GM10248 (cell line): ENCODE data around the gene FHIT.

Experiments used
- CTCF ChIA-PET: fragments of 300-600 bp; sonication (Branson Sonifier 250); formaldehyde crosslinking; extraction: SDS; loops from one replicate; lab custom pipeline; 2021; ENCODE audit warnings: antibody characterized with exemption; lab: Yijun Ruan, JAX
- POLR2A ChIA-PET: fragments of 350-650 bp; sonication (Branson Sonifier 250); formaldehyde crosslinking; extraction: SDS; loops from one replicate; lab custom pipeline; 2020; ENCODE audit warnings: antibody characterized with exemption; lab: Yijun Ruan, JAX
- DNase-seq: peaks from one replicate; pipeline ENCODE4 v3.0.0; 2012; ENCODE audit errors: extremely low spot score
- TF ChIP-seq, protein P1 (sequence below): IDR thresholded peaks from 2 replicates; pipeline ENCODE4 v1.5.1; 2012; ENCODE audit warnings: mild to moderate bottlenecking, low read depth; ENCODE audit errors: extremely low read depth, missing control alignments, control extremely low read depth

The FHIT gene

DNA sequence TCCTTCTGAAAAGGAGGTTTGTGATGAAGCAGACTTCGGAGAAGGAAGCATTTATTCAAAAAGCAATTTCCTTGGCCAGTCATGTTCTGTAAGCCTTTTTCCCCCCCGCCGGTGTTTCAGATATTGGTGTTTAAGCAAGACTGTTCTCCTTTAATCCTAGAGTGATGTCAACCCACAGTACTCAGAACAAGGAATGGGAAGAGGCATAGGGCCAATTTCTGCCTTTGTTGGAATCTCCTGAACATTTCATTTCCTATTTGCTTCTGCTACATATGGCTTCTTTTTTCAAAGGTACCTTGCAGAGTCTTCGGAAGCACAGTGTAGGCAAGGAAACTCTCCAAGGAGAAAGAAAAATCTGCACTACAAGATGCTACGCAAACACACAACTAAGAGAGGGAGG is 1488.3 kb downstream of the FHIT start:
- POLR2A ChIA-PET, result no interaction called here
- TF ChIP-seq, protein P1, sequence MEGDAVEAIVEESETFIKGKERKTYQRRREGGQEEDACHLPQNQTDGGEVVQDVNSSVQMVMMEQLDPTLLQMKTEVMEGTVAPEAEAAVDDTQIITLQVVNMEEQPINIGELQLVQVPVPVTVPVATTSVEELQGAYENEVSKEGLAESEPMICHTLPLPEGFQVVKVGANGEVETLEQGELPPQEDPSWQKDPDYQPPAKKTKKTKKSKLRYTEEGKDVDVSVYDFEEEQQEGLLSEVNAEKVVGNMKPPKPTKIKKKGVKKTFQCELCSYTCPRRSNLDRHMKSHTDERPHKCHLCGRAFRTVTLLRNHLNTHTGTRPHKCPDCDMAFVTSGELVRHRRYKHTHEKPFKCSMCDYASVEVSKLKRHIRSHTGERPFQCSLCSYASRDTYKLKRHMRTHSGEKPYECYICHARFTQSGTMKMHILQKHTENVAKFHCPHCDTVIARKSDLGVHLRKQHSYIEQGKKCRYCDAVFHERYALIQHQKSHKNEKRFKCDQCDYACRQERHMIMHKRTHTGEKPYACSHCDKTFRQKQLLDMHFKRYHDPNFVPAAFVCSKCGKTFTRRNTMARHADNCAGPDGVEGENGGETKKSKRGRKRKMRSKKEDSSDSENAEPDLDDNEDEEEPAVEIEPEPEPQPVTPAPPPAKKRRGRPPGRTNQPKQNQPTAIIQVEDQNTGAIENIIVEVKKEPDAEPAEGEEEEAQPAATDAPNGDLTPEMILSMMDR, result no peak
- CTCF ChIA-PET, result interaction anchor here (1.9 kb wide), 1 partner anchor 10 kb away, joined by 9 read pairs; no protein-coding TSS in a partner anchor
- DNase-seq, result no peak

DNA sequence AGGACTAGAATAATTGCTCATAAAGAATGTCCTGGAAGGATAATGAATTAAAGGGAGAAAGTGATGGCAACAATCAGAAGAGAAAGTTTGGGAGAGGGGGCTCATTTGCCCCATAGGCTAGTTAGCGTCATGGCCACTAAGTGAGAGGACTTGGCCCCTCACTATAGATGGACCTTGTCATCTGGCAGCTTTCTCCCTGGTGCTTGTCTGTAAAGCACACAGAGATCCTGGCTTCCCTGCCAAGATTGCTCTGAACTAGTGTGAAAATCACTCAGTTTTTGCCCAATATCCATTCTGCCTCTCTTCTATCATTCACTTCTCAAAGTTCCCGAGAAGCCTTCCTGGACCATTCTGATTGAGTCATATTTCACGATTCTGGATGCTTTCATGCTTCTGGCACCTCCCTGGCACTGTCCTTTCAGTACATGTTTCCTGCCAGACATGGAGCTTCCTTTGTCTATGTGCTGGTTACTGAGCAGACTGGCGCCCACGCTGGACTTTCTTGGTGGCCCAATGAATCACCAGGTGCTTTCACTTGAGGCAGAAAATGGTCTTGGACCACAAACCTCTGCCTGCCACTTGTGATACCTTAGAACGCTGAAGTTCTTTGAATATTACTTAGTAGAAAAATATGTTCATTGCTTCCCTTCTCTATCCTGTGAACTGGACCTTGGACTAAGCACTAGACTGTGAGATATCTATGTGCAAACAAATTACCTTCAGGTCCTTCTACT is 1491.8 kb downstream of the FHIT start:
- TF ChIP-seq, protein P1, result no peak
- ChIA-PET CTCF (interaction anchor here (1.0 kb wide), 1 partner anchor 12 kb away, joined by 3 read pairs; no protein-coding TSS in a partner anchor), POLR2A (no interaction called here)
- DNase-seq, result no peak

DNA sequence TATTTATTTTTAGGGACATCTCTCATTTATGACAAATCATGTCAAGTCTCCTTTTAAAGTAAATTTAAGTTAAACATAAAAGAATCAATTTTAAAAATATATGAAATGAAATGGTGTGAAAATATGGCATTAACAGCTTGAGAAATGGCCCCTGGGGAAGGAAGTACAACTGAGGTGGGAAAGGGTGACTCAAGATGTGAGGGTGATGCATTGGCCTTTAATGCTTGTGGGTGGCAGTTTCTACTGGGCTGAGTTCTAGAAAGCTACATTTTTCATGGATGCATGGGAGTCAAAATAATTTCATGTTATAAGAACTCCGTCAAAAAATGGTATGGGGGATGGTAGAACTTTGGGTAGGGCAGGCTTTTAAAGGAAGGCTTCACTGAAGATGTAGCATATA is 1492.6 kb downstream of the FHIT start:
- TF ChIP-seq, protein P1, result no peak
- DNase-seq, result no peak
- POLR2A ChIA-PET, result no interaction called here
- CTCF ChIA-PET, result interaction anchor here (1.0 to 1.3 kb wide), 3 partner anchors 10 to 14 kb away, joined by 3 read pairs; no protein-coding TSS in a partner anchor

DNA sequence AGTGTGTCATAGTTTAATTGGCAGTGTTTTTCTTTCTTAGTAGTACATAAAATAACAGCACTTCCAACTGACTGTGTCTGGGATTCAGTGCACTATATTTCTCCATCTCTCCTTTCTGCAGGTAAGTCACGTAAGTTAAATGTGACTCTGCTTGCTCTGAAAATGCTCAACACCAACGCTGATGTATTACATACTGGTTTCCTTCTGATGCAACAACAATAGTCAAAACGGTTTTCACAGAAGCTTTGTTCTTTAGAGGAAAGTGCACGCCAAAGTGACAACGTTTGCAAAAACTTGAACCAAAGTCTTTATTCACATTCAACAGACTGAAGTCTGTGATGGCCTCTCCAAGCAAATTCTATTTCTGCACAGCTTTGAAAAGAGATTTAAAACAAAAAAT is 1494.3 kb downstream of the FHIT start:
- ChIA-PET CTCF (no interaction called here), POLR2A (no interaction called here)
- TF ChIP-seq, protein P1, result no peak
- no peak for DNase-seq

DNA sequence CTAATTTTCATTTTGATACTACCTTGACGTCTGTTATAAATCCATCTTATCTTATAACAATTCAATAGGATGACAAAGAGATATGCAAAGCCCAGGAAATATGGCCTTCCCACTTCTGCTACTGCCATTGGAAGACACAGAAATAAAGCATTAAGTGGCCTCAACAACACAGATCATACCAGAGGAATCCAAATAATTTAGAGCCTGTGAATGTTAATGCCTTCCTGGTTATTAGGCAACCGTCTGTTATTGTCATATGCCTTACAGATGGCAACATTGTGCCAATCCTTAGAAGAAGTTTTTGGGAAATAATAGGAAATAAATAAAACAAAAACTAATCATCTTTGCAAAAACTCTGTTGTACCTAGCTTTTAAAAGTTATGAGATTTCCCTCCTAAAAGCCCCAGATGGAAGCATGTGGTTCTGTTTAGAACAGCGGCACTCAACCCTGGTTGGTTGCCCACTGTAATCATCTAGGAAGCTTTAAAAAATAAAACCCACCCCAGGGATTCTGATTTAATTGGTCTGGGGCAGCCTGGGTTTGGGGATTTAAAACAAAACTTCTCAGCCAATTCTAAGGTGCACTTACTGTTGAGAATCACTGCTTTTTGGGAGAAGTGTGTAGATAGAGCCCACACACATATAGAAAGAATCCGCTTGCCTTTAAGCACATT is 1496.7 kb downstream of the FHIT start:
- TF ChIP-seq, protein P1, result no peak
- POLR2A ChIA-PET, result no interaction called here
- CTCF ChIA-PET, result no interaction called here
- no peak for DNase-seq

DNA sequence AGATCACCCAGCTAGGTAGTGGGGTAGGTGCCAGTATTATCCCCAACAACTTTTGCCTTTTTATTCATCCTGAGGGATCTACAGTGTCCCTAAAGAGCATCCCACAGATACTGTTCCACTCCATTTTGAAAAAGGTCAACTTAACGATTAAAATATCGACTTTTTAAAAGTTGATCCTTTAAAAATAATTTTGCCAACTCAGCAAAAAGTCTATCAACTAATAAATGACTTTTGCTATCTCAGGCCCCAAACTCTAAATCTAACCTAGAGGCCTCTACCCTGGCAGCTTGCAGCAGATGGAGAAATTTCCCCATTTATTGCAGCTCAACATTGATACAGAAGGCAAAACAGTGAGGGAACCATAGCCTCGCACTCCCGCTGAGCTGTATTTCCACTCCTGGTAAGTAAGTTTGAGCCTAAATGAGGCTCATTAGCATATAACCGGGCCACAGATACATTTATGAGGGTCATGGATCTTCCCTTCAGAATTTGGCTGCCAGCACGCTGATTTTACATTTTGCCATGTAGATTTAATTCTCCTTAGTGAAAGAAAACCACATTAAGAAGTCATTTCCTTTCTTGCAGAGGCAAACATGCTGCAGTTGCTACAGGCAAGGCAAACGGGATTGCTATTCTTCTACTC is 1497.3 kb downstream of the FHIT start:
- TF ChIP-seq, protein P1, result no peak
- DNase-seq, result no peak
- POLR2A ChIA-PET, result no interaction called here
- CTCF ChIA-PET, result interaction anchor here (1.2 to 1.6 kb wide), 2 partner anchors 17 to 44 kb away, joined by 3 to 6 read pairs; no protein-coding TSS in a partner anchor
